Fibroblast of skin of right biceps (primary cell): ENCODE measurements around the gene EEF1A1.
"Not testable (repeated sequence)": the region's sequence is repeated elsewhere in the genome, so short reads cannot be mapped to it uniquely, and the experiment has no call there.

Experiments used
- DNase-seq: peaks from one replicate; pipeline ENCODE4 v3.0.0-alpha.2; 2013

Gene EEF1A1

GRCh38 chr6:73534628-73535027, 13.8 kb upstream of the EEF1A1 start:
- DNase-seq, result no peak

GRCh38 chr6:73532293-73532692, 11.5 kb upstream of the EEF1A1 start:
- no peak for DNase-seq

GRCh38 chr6:73528897-73529296, 8.1 kb upstream of the EEF1A1 start:
- no peak for DNase-seq

- peak; percentile 42 for DNase-seq
Measured at GRCh38 chr6:73525546-73526330, 4.9 kb upstream of the EEF1A1 start.

GRCh38 chr6:73523434-73524123, 2.7 kb upstream of the EEF1A1 start:
- peak; percentile 56 for DNase-seq

- peak; percentile 82 for DNase-seq
Measured at GRCh38 chr6:73521351-73521985, 636 bp upstream of the EEF1A1 start.

GRCh38 chr6:73519926-73520687, 725 bp downstream of the EEF1A1 start:
- peak; percentile 81 for DNase-seq

GRCh38 chr6:73518982-73519881, 1.6 kb downstream of the EEF1A1 start:
- not testable (repeated sequence) for DNase-seq

- DNase-seq, result not testable (repeated sequence)
Measured at GRCh38 chr6:73518100-73518981, 2.5 kb downstream of the EEF1A1 start.

GRCh38 chr6:73516514-73517489, 4.0 kb downstream of the EEF1A1 start:
- DNase-seq, result peak; percentile 18

GRCh38 chr6:73515204-73515655, 5.6 kb downstream of the EEF1A1 start:
- DNase-seq, result peak; percentile 46

- no peak for DNase-seq
Measured at GRCh38 chr6:73514746-73515110, 6.1 kb downstream of the EEF1A1 start.

- peak; percentile 22 for DNase-seq
Measured at GRCh38 chr6:73513496-73513854, 7.4 kb downstream of the EEF1A1 start.

GRCh38 chr6:73511796-73512195, 9.0 kb downstream of the EEF1A1 start:
- DNase-seq, result no peak

- DNase-seq, result no peak
Measured at GRCh38 chr6:73509851-73510250, 11.0 kb downstream of the EEF1A1 start.

- DNase-seq, result no peak
Measured at GRCh38 chr6:73508776-73509175, 12.1 kb downstream of the EEF1A1 start.

GRCh38 chr6:73506246-73506645, 14.6 kb downstream of the EEF1A1 start:
- no peak for DNase-seq

GRCh38 chr6:73505705-73506104, 15.1 kb downstream of the EEF1A1 start:
- peak; percentile 12 for DNase-seq

GRCh38 chr6:73505142-73505541, 15.7 kb downstream of the EEF1A1 start:
- no peak for DNase-seq

- DNase-seq, result no peak
Measured at GRCh38 chr6:73504160-73504559, 16.7 kb downstream of the EEF1A1 start.
